ENCODE results near the gene CMTM4.

GRCh38 chr16:66622863-66623262 is 73.7 kb downstream of the CMTM4 start:
- TF ChIP-seq EZH2 (IDR thresholded peaks at IDR 0.05; ENCODE audit: insufficient read depth, poor library complexity, severe bottlenecking) (no peak), EZH2phosphoT487 (IDR thresholded peaks at IDR 0.05; ENCODE audit: insufficient read depth, low read depth) (no peak)
